GM19463 (cell line): Measurements from ENCODE around the gene FHIT.

Source experiments
- ATAC-seq: cut with Tn5 transposase; IDR thresholded peaks from one replicate; pipeline ENCODE4 v1.9.1; 2021; ENCODE audit warnings: mild to moderate bottlenecking, moderate library complexity; ENCODE audit not compliant: unreplicated experiment

FHIT gene

DNA sequence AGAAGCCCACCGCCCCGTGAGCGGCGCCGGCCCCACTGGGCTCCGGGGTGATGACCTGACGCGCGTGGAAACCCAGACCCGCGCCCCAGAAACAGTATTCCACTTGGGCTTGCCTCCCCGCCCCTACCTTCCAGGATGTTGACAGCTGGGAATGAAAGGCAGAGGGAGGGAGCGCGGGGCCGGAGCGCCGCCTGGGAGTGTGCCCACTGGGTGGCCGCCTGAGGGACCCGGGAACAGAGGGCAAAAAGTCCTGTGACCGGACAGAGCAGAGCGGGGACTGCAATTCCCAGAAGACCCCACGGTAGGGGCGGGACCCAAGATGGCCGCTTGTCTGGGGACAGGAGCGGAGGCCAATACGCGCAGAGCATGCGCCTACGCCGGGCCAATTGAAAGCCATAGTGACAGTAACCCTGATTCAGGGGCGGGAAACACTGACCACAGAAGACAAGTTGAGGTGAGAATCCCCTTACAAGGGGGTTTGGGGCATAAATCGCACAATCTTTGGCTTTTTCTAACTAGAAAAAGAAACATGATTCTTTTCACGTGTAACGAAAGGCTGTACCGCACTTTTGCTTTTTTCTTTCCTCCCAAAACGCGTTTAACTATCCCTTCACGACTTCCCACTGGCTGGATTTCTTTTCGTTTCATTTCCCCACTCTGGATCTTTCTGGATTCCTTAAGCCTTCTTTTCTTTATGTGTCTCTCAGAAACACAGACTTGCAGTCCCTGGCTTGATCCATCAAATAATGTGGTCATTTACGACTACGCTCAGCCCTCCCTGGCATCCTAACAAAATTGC lies at the start of gene FHIT:
Gene FHIT, minus strand, starts transcription at position 279 of the 799 bp plus-strand sequence.
- ATAC-seq, result peak; percentile 88

DNA sequence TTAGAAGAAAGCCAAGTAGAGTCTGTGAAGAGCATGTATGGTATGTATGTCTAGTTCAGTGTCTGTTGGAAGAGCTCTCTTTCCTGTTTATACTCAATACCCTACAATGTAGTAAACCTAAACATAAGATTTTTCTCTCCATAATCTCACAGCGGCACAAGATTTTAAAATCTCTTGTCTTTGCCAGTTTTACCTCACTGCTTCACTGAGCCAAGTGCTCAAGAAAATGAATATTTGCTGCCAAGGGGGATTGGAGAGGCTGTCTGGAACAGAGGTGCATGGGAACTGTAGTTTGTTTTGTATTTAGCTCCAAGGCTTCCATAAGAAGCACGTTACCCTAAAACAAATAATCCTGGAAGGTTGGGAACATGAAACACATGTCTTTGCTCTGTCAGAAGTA lies 49.5 kb upstream of the FHIT start:
- ATAC-seq, result no peak

DNA sequence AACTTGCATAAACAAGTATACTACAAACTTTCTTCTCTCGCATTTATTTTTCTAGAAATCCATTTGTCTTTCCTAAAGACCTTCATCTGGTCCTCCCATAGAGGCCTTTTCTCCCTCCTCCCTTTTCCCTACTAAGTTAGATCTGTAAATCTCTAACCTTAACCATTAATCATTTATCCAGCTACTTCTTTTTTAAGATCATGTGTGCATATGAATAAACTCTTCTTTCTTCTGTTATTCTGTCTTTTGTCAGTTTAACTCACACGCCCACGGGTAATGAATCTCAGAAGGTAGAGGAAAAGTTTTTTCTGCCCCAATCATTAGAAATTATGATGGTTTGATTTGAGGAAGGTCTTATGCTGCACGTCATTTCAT lies 48.7 kb upstream of the FHIT start:
- no peak for ATAC-seq

GRCh38 chr3:61299343-61300005 lies 48.2 kb upstream of the FHIT start:
- ATAC-seq, result peak; percentile 72

- ATAC-seq, result no peak
These were observed 46.6 kb upstream of the FHIT start for GRCh38 chr3:61297821-61298220.

- ATAC-seq, result no peak
These were observed 37.2 kb upstream of the FHIT start for GRCh38 chr3:61288446-61288845.

- ATAC-seq, result no peak
These were observed 32.6 kb upstream of the FHIT start for GRCh38 chr3:61283876-61284275.

DNA sequence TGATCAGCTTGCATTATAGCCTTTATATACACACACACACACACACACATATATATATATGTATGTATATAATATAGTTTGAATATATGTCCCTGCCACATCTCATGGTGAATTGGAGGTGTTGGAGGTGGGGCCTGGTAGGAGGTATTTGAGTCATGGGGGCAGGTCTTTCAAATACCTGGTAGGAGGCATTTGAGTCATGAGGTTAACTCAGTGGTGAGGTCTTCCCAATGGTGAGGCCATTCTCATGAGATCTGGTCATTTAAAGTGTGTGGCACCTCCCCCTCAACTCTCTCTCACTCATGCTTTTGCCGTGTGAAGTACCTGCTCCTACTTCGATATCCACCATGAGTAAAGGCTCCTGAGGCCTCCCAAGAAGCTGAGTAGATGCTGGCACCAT lies 27.5 kb upstream of the FHIT start:
- no peak for ATAC-seq

GRCh38 chr3:61277411-61277810 lies 26.2 kb upstream of the FHIT start:
- ATAC-seq, result no peak

- no peak for ATAC-seq
These were observed 18.2 kb upstream of the FHIT start for GRCh38 chr3:61269435-61269834.

DNA sequence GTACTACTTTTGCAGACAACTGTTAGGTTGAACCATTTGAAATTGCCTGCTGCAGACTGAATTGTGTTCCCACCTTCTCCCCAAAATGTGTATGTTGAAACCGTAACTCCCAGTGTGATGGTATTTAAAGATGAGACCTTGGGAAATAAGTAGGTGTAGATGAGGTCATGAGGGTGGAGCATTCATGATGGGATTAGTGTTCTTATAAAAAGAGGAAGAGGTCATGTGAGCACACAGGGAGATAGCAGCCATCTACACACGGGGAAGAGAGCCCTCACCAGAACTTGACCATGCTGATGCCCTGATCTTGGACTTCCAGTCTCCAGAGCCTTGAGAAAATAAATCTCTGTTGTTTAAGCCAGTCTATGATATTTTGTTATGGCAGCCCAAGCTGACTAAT lies 17.4 kb upstream of the FHIT start:
- ATAC-seq, result no peak

DNA sequence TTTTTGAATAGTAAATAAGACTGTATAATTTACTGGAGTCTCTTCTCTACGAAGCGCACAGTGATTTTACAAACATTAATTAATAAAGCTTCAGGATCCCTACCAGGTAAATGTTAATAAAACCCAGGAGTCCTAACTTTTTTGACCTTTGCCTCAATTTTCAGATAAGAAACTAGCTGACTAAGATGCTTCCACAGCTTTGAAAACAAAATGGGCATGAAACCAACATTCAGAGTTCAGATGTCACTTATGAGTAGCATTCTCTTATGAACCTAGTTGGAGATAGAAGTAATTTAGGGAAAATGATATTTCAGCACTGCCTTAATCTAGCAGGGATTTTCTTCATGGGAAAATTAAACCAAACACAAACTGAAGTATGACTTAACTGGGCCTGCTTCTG lies 13.0 kb upstream of the FHIT start:
- no peak for ATAC-seq

DNA sequence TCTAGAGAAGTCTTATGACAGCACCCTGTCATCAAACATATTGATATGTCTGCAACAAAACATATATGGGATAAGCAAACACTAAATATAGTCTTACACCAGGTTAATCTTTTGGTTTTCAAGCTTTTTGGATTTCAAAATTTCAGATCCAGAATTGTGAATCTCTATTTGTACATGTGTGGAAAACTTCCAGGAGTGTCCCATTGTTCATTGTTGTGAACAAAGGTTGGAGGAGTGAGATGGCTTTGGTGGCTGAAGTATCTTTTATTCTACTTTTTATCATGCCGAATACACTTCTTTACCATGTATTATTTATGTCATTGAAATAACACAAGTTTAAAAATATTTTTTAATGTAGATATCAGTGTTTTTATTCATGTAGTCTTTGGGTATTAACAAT lies 5.9 kb upstream of the FHIT start:
- no peak for ATAC-seq

GRCh38 chr3:61253756-61254155 lies 2.5 kb upstream of the FHIT start:
- no peak for ATAC-seq

GRCh38 chr3:61252836-61253235 lies 1.6 kb upstream of the FHIT start:
- ATAC-seq, result no peak

- ATAC-seq, result no peak
These were observed 473 bp downstream of the FHIT start for GRCh38 chr3:61250784-61251173.

- no peak for ATAC-seq
These were observed 2.8 kb downstream of the FHIT start for GRCh38 chr3:61248496-61248895.

DNA sequence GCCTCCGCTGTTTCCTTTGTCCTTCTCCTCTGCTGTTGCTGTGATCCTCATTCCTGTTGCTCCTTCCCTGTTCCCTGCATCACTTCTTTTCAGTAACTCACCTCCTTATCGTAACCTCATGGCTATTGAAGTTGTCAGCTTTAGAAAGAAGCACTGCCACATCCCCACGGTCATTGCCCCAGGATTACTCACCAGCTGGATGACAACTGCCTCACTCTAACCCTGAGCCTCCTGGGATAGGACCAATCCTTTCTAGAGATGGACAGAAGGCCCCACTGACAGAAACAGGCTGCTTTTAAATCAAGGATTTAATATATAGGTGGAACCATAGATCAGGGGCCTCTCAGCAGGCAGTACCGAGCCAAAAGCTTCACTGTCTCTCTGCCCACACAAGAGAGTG lies 4.1 kb downstream of the FHIT start:
- no peak for ATAC-seq

GRCh38 chr3:61239871-61240270 lies 11.4 kb downstream of the FHIT start:
- ATAC-seq, result no peak

DNA sequence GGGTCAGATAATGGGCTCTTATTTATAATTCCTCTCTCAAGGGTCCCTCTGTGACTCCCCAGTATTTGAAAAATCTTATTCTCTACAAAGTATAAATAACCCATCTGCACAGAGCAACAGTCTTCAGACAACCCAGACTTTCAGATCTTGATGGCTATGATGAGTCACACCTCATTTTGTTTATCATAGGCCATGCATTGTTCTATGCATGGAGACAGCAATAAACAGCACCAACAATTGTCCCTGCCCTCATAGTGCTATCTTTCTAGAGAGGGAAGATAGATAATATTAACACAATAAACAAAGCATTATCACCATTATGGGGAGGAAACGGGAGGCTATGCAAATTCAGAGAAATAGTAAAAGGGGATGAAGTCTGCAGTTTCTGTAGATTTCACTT lies 13.4 kb downstream of the FHIT start:
- no peak for ATAC-seq

- peak; percentile 91 for ATAC-seq
These were observed 14.7 kb downstream of the FHIT start for GRCh38 chr3:61236556-61236955.

GRCh38 chr3:61233746-61234145 lies 17.5 kb downstream of the FHIT start:
- ATAC-seq, result peak; percentile 29

DNA sequence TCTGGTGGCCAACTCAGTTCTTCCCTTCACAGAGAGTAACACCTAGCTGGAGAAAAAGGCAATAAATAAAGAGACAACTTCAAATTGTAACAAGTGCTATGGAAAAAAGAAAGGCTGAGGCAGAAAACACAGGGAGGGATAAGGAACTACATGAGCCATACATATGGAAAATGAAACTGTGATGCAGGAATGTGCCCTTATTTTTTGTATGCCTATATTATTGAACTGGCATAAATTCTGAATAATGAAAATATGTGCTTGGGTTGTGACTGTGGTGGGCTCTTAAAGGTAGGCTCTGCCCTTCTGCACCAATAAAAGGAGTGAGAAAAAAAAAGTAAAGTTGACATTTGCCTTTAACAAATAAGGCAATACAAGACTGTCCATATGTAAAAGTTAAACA lies 19.6 kb downstream of the FHIT start:
- no peak for ATAC-seq
